HCT116 (cell line): ENCODE results near the gene NUDT14. TPM values are rescaled to one million over a fixed set of nuclear protein-coding genes. Genes with fewer than 3 reads are reported as not detected.

Source experiments
- ATAC-seq: fragments of 200-7000 bp; cut with Tn5 transposase; 2 replicates; pipeline ENCODE4 v1.9.1; 2020; ENCODE audit warnings: mild to moderate bottlenecking, moderate library complexity
- BruUV-seq: library from RNA; stranded (reverse); fragments of 400-500 nt; replicated peaks from 2 replicates; lab custom pipeline; 2021; lab: Mats Ljungman, UMichigan
- CTCF ChIA-PET: fragments of 300-600 bp; sonication (Branson Sonifier 250); formaldehyde crosslinking; loops from one replicate; lab custom pipeline; 2021; ENCODE audit warnings: antibody characterized with exemption; lab: Charles Lee
- POLR2A ChIA-PET: fragments of 300-600, 350-600 bp; sonication (Branson Sonifier 250); formaldehyde crosslinking; loops from one replicate; lab custom pipeline; 2021; ENCODE audit warnings: antibody characterized with exemption; lab: Charles Lee
- RAD21 ChIA-PET, 2 experiments: fragments of 300-600 bp; sonication (Branson Sonifier 250); formaldehyde crosslinking; loops; one replicate each; lab custom pipeline; 2023; ENCODE audit warnings: low total read pairs in 2 of 2; ENCODE audit not compliant: uncharacterized antibody in 2 of 2, unreplicated experiment in 2 of 2, low non-redundant PET in 1 of 2; lab: Charles Lee
- DNase-seq: peaks from one replicate; pipeline ENCODE4 v3.0.0-alpha.2; 2010; ENCODE audit warnings: low read depth, low spot score
- H2AFZ ChIP-seq: fragments of 200-600 bp; shearing (Covaris generic), sonication (generic); 2 replicates; pipeline ENCODE4 v1.6.1; 2017; ENCODE audit warnings: low read depth, mixed run types, mixed read lengths, antibody characterized with exemption, low read length; ENCODE audit not compliant: poor library complexity, severe bottlenecking
- H3K27ac ChIP-seq: 2 replicates; pipeline ENCODE4 v1.5.1; 2012; ENCODE audit warnings: low read depth, low read length
- H3K27me3 ChIP-seq: fragments of 200-600 bp; sonication (generic); 2 replicates; pipeline ENCODE4 v1.6.1; 2016; ENCODE audit warnings: mixed run types, low read length, mixed read lengths; ENCODE audit not compliant: insufficient read depth
- H3K36me3 ChIP-seq, 2 experiments: fragments of 200-500 bp in 1 of 2; fragments of 200-600 bp in 1 of 2; sonication (Bioruptor generic) in 1 of 2; sonication (generic) in 1 of 2; 2 replicates each; pipeline versions ENCODE4 v1.5.1 to v1.6.1; 2014 to 2016; ENCODE audit warnings: low read length in 2 of 2, inconsistent platforms in 1 of 2, mixed read lengths in 1 of 2, mixed run types in 1 of 2; ENCODE audit not compliant: insufficient read depth in 2 of 2, control insufficient read depth in 1 of 2
- H3K4me1 ChIP-seq, 2 experiments: fragments of 200-600 bp in 1 of 2; sonication (generic) in 1 of 2; 2 replicates each; pipeline versions ENCODE4 v1.5.1 to v1.6.1; 2012 to 2017; ENCODE audit warnings: low read length in 2 of 2, inconsistent platforms in 1 of 2, mild to moderate bottlenecking in 1 of 2, mixed read lengths in 1 of 2, mixed run types in 1 of 2, moderate library complexity in 1 of 2; ENCODE audit not compliant: insufficient read depth in 2 of 2, control insufficient read depth in 1 of 2
- H3K4me2 ChIP-seq: fragments of 200-600 bp; sonication (generic); 2 replicates; pipeline ENCODE4 v1.6.1; 2017; ENCODE audit warnings: mixed run types, low read length, mixed read lengths
- H3K4me3 ChIP-seq, 2 experiments: fragments of 200-600 bp in 1 of 2; sonication (generic) in 1 of 2; replicated peaks in 1 of 2; 2 replicates each; pipeline ENCODE4 v1.5.1; 2011 to 2016; ENCODE audit warnings: low read length in 2 of 2, control low read depth in 1 of 2, low read depth in 1 of 2, mild to moderate bottlenecking in 1 of 2, mixed read lengths in 1 of 2, mixed run types in 1 of 2
- H3K79me2 ChIP-seq: fragments of 200-600 bp; sonication (generic); 2 replicates; pipeline ENCODE4 v1.6.1; 2017; ENCODE audit warnings: mild to moderate bottlenecking, mixed run types, low read length, moderate library complexity, mixed read lengths; ENCODE audit not compliant: insufficient read depth
- H3K9ac ChIP-seq: fragments of 200-600 bp; sonication (generic); 2 replicates; pipeline ENCODE4 v1.6.1; 2016; ENCODE audit warnings: low read length, mixed read lengths
- H3K9me2 ChIP-seq: fragments of 200-600 bp; sonication (generic), shearing (Covaris generic); 2 replicates; pipeline ENCODE4 v1.6.1; 2017; ENCODE audit warnings: mixed run types, mild to moderate bottlenecking, moderate library complexity; ENCODE audit not compliant: insufficient read depth
- H3K9me3 ChIP-seq, 2 experiments: fragments of 200-500 bp in 1 of 2; fragments of 200-600 bp in 1 of 2; sonication (Bioruptor generic) in 1 of 2; sonication (generic) in 1 of 2; 2 replicates each; pipeline ENCODE4 v1.6.1; 2014 to 2017; ENCODE audit warnings: low read length in 2 of 2, mixed read lengths in 2 of 2, inconsistent platforms in 1 of 2, low read depth in 1 of 2, mild to moderate bottlenecking in 1 of 2, mixed run types in 1 of 2, moderate library complexity in 1 of 2; ENCODE audit not compliant: control insufficient read depth in 1 of 2, insufficient read depth in 1 of 2
- H4K20me1 ChIP-seq: fragments of 200-600 bp; sonication (generic), shearing (Covaris generic); 2 replicates; pipeline ENCODE4 v1.6.1; 2017; ENCODE audit warnings: mixed run types, mild to moderate bottlenecking, moderate library complexity; ENCODE audit not compliant: insufficient read depth
- CBX3 ChIP-seq: IDR thresholded peaks from 2 replicates; pipeline ENCODE4 v1.6.1; 2012; ENCODE audit warnings: low read depth
- EGR1 ChIP-seq: IDR thresholded peaks from 2 replicates; pipeline ENCODE4 v1.6.1; 2012; ENCODE audit warnings: low read depth
- EZH2phosphoT487 ChIP-seq: fragments of 200-600 bp; IDR thresholded peaks from 2 replicates; pipeline ENCODE4 v1.6.1; 2018; ENCODE audit warnings: antibody characterized with exemption, borderline replicate concordance
- FOSL1 ChIP-seq: IDR thresholded peaks from 2 replicates; pipeline ENCODE4 v1.6.1; 2012; ENCODE audit warnings: low read depth
- SIN3A ChIP-seq: IDR thresholded peaks from 2 replicates; pipeline ENCODE4 v1.6.1; 2012; ENCODE audit warnings: low read depth
- intact Hi-C: fragments of 100-400 bp; cut with micrococcal nuclease; formaldehyde crosslinking; loops from 2 replicates; pipeline ENCODE4 v1.10.0; 2022
- total RNA-seq: library from RNA; stranded (reverse); gene quantifications from one replicate; pipeline ENCODE4 v1.2.1, GENCODE V29; 2021; ENCODE audit not compliant: unreplicated experiment
- TF ChIP-seq, protein P1 (sequence below): IDR thresholded peaks from 2 replicates; pipeline ENCODE4 v1.6.1; 2012; ENCODE audit warnings: low read depth
- TF ChIP-seq, protein P2 (sequence below): IDR thresholded peaks from 2 replicates; pipeline ENCODE4 v1.6.1; 2012

The NUDT14 gene
- total RNA-seq, 1 experiment from 2014 or later = 56.1 TPM

DNA sequence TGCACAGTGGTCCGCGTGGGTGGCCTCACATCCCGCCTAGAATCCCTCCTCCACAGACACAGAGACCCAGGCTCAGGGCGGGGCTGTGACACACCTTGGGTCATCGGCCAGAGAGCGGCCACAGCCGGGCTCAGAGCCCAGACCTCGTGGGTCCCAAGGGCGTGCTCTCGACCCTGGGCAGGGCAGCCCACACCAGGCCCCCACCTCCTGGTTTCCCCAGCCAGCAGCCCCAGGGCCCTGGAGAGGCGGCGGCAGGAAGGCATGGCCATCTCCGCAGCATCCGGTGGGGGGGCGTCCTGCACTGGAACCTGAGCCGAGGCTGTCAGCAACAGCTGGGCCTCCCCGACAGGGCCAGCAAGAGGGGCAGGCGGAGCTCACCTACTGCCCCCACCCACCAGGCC, 27.8 kb downstream of the NUDT14 start:
- H3K4me2 ChIP-seq = no peak overlapping the region
- H3K9me2 ChIP-seq = no peaks in the 10 kb centered on the region
- no peak overlapping the region for H3K27ac ChIP-seq
- H3K27me3 ChIP-seq = no peaks in the 10 kb centered on the region
- no peaks in the 10 kb centered on the region for H4K20me1 ChIP-seq
- H3K4me3 ChIP-seq = no peak overlapping the region
- no TSS peak for BruUV-seq
- H3K79me2 ChIP-seq = peaks cover 11% of the 10 kb centered on the region; the same call in 1 of the 2 replicates
- H3K36me3 ChIP-seq = peaks cover 2 to 9% of the 10 kb centered on the region in 2 experiments; a peak in 2 of 4 replicates
- DNase-seq (no peak), ATAC-seq (no peak)
- H3K9me3 ChIP-seq = no peaks in the 10 kb centered on the region
- intact Hi-C loops = no loop called here
- TF ChIP-seq, protein P1, sequence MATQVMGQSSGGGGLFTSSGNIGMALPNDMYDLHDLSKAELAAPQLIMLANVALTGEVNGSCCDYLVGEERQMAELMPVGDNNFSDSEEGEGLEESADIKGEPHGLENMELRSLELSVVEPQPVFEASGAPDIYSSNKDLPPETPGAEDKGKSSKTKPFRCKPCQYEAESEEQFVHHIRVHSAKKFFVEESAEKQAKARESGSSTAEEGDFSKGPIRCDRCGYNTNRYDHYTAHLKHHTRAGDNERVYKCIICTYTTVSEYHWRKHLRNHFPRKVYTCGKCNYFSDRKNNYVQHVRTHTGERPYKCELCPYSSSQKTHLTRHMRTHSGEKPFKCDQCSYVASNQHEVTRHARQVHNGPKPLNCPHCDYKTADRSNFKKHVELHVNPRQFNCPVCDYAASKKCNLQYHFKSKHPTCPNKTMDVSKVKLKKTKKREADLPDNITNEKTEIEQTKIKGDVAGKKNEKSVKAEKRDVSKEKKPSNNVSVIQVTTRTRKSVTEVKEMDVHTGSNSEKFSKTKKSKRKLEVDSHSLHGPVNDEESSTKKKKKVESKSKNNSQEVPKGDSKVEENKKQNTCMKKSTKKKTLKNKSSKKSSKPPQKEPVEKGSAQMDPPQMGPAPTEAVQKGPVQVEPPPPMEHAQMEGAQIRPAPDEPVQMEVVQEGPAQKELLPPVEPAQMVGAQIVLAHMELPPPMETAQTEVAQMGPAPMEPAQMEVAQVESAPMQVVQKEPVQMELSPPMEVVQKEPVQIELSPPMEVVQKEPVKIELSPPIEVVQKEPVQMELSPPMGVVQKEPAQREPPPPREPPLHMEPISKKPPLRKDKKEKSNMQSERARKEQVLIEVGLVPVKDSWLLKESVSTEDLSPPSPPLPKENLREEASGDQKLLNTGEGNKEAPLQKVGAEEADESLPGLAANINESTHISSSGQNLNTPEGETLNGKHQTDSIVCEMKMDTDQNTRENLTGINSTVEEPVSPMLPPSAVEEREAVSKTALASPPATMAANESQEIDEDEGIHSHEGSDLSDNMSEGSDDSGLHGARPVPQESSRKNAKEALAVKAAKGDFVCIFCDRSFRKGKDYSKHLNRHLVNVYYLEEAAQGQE = no peak
- TF ChIP-seq, protein P2, sequence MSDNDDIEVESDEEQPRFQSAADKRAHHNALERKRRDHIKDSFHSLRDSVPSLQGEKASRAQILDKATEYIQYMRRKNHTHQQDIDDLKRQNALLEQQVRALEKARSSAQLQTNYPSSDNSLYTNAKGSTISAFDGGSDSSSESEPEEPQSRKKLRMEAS = no peak
- no peak for TF ChIP-seq EGR1
- no peak overlapping the region for H3K9ac ChIP-seq
- POLR2A ChIA-PET = no interaction called here
- RAD21 ChIA-PET = no interaction called here
- H3K4me1 ChIP-seq = no peaks in the 10 kb centered on the region
- no peak overlapping the region for H2AFZ ChIP-seq
- CTCF ChIA-PET = no interaction called here

DNA sequence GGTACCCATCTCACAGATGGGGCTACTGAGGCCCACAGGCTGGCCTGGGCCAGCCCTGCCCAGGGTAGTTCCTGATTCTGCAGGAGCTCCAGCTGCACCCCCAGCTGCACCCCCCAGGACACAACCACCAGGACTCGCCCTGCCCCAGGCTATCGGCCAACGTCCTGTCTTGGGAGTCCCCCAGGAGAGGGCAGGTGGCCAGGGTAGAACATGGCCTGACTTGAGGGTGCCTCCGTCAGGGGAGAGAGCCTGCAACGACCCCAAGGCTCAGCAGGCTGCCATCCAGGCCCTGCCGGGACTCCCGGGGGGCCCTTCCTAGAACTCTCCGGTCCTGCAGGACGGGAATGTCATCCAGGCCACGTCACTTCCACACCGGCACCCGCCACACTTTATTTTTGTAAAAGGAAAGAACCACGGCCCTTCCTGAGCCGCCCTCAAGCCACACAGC, 28.3 kb downstream of the NUDT14 start:
- H3K4me2 ChIP-seq = no peak overlapping the region
- TF ChIP-seq CBX3 (no peak), FOSL1 (no peak), EZH2phosphoT487 (no peak), SIN3A (no peak)
- H3K79me2 ChIP-seq = 0 out of 2 replicates have a peak, but pooled peaks cover 6% of the 10 kb centered on the region
- H3K4me1 ChIP-seq = no peaks in the 10 kb centered on the region
- H3K27me3 ChIP-seq = no peaks in the 10 kb centered on the region
- ChIA-PET RAD21 (no interaction called here), CTCF (no interaction called here), POLR2A (no interaction called here)
- intact Hi-C loops = no loop called here
- no peak overlapping the region for H3K9ac ChIP-seq
- no peaks in the 10 kb centered on the region for H3K9me2 ChIP-seq
- no TSS peak for BruUV-seq
- ATAC-seq (no peak), DNase-seq (no peak)
- peaks cover 2 to 9% of the 10 kb centered on the region in 2 experiments; a peak in 2 of 4 replicates for H3K36me3 ChIP-seq
- H4K20me1 ChIP-seq = no peaks in the 10 kb centered on the region
- no peak overlapping the region for H3K4me3 ChIP-seq
- H2AFZ ChIP-seq = no peak overlapping the region
- no peaks in the 10 kb centered on the region for H3K9me3 ChIP-seq
- H3K27ac ChIP-seq = no peak overlapping the region
